HG03521 (cell line): ENCODE data around the gene BEND3.
"Not testable (repeated sequence)": the region's sequence is repeated elsewhere in the genome, so short reads cannot be mapped to it uniquely, and the experiment has no call there.

ENCODE experiments used
- ATAC-seq: cut with Tn5 transposase; IDR thresholded peaks from one replicate; pipeline ENCODE4 v1.9.1; 2021; ENCODE audit warnings: mild to moderate bottlenecking, moderate library complexity; ENCODE audit not compliant: unreplicated experiment

Gene BEND3

DNA sequence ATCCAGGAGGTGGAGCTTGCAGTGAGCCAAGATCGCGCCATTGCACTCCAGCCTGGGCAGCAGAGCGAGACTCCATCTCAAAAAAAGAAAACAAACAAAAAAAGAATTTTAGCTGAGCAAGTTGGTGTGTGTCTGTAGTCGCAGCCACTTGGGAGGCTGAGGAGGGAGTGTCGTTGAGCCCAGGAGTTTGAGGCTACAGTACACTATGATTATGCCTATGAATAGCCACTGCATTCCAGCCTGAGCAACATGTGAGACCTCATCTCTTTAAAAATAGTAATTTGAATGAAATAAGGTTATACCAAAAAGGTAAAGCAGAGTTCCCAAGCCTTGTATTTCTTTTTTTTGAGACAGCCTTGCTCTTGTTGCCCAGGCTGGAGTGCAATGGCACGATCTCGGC is 67.5 kb downstream of the BEND3 start:
- ATAC-seq: no peak

DNA sequence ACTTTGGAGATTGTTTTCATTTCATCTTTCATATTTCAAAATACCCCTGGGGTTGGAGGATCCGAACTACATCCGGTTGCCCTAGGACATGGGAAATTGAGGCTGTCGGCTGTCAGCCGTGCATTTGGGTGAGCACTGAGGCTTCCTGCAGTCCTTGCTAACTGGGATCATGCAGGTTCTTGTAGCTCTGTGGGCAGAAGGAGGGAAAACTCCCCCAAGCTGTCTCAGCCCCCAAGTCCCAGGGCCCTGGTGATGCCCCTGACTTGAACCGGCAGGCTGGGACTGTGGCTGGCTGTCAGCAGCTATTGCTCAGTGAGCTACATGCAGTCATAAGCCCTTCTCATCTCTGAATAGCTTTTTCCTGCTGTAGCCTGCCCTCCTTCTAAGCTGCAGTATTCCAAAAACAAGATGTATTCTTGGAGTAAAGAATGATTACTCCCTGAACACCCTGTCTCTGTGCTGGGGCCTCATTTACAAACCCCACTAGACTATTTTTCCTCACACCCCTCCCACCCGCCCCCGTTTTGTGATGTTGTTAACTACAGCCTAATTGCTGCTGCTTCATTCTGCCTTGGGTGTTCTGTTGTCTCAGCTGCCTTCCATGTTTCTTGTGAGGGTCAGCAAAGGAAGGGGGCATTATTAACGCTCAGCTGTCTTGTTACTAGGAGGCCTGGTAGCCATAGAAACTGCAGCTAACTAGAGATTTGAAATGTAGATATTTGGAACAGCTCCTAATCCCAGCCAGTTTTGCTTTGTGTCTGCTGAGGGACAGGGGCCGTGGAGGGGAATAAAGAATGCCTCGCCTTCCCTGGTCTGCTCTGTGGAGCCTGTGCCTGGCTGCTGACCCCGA is 69.3 kb downstream of the BEND3 start:
- no peak for ATAC-seq

DNA sequence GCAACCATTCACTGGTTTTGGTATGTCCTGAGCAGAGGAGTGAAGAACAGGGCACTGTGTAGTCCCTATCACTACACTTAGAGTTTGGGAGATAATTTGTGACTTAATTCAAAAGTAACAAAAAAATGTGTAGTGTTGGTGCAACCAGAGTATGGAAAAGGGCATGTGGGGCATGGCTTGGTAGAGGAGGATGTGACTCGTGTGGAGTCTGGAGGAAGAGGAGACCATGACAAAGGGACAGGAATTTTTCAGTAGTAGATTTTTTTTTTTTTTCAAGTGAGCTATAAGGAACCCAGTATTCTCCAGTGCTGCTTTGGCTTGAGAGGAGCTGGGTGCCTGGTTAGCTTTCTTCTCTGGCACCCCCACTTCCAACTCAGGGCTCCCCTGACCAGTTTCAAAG is 82.2 kb downstream of the BEND3 start:
- no peak for ATAC-seq

DNA sequence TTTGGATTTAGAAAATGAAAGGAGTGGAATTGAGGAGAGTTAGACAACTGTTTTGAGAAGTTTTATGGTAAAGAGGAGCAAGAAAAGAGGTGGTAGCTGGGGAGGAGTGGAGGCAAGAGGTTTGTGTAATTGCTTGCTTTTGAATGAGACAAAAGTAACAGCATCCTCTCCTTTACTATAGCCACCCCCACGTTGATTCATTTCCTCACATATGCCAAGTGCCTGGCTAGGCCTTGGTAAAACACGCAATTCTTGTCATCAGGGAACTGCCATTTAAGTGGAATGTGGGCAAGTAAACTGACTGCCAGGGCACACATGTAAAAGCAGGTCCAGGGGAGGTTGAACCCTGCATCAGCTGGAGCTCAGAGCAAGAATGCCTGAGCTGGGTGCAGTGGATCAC is 83.3 kb downstream of the BEND3 start:
- ATAC-seq: no peak

DNA sequence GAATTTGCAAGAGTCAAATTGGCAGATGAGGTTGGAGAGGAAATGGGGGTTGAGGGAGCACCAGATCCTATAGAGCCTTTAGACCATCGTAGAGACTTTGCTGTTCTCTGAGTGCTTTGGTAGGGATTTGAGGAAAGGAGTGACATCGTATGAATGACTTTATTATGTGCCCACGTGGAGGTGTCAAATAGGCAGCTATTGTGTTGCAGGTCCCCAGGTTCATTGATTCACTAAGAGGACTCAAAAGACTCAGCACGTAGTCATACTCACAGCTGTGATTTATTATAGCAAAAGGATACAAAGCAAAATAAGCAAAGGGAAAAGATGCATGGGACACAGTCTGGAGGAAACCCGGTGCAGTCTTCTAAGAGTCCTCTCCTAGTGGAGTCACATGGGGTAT is 85.2 kb downstream of the BEND3 start:
- ATAC-seq: no peak

DNA sequence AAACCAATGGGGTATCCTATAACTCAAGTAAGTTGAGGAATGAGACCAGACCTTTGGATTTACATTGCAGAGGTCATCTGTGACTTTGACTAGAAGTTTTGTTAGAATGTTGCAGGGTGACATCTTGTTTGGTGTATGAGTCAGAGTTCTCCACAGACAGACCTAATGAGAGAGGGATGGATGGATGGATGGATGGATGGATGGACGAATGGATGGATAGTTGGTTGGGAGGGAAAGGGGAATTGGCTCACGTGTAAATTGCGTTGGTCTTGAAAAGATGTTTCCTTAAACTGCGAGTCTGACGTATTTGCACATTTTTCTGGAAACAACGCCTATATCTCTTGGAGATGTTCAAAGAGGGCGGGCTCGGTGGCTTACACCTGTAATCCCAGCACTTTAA is 88.3 kb downstream of the BEND3 start:
- no peak for ATAC-seq

DNA sequence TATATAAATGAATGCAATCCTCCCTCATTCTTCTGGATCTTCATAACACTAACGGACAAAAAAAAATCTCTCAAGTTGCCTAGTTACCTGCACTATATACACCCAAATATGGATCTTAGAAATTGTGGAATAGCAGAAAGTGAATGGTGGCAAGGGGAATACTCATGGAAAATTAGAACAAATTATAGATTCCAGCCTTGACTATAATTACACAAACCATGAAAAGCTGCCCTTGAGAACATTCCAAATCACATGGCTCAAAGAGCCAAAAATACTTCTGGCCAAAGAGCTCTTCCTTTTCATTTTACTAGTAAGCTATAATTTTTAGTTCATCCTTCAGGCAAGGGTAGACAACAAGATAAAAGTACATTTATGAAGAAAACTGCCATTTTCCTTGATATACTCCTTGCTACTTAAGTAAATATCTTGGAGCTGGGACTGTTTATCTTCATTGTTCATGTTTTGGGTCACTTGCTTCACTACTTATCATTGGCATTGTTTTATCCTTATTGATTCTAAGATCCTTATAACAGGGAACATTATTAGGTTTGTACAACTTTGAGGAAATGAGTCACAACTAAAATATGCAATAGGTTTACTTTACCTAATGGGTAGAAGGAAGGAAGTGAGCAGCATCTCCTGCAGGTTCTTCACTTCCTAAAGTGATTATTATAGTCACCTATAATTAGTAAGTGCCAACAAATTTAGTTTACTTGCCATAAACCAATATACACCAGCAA is 93.7 kb downstream of the BEND3 start:
- ATAC-seq: no peak

DNA sequence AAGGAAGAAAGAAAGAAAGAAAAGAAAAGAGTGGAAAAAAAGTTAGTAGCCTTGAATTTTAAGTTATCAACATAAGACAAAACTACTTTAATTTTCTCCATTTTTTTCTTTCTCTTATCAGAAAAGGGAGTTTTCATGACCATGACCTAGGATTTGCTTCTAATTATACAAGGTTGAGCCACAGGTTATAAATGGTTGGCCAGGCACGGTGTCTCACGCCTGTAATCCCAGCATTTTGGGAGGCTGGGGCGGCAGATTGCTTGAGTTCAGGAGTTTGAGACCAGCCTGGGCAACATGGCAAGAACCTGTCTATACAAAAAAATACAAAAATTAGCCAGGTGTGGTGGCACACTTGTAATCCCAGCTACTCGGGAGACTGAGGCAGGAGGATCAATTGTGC is 95.1 kb downstream of the BEND3 start:
- no peak for ATAC-seq

DNA sequence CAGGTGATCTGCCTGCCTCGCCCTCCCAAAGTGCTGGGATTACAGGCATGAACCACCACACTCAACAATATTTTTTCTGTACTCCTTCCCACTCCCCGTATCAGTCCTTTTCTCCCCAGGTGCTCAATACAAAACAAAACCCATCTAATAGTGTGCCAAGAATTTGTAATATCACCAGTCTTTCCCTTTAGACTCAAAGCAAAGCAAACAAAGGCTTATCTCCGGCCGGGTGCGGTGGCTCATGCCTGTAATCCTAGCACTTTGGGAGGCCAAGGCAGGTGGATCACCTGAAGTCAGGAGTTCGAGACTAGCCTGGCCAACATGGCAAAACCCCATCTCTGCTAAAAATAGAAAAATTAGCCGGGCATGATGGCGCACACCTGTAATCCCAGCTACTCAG is 95.7 kb downstream of the BEND3 start:
- ATAC-seq: not testable (repeated sequence)

DNA sequence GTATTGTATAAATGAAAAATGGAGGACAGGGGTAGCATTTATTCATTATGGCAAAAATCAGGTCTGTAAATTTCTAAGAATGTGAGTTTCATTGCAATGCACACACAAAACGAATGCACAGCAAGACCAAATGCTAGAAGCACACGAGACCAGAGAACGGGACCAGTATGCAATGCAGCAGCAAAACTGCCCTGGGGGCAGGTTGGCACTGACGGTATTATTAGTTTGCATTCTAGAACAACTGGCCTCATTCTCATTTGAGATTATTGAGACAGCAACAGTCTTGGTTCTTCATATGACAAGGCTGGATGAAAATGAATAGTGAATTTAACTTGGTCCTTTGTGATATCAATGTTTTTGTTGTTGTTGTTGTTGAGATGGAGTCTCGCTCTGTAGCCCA is 96.3 kb downstream of the BEND3 start:
- no peak for ATAC-seq
